CD4-positive, alpha-beta T cell (primary cell): ENCODE data around the gene GPR42. TPM values are rescaled to one million over a fixed set of nuclear protein-coding genes. Genes with fewer than 3 reads are reported as not detected.
A peak's percentile ranks its signal among the peaks of the same experiment; 100 is the strongest.

Experiments
- ATAC-seq: fragments of 200-7000 bp; cut with Tn5 transposase; one replicate; pipeline ENCODE4 v1.10.0; 2022; ENCODE audit warnings: mild to moderate bottlenecking; ENCODE audit not compliant: poor library complexity
- CTCF ChIA-PET: fragments of 350-600 bp; sonication (Branson Sonifier 250); formaldehyde crosslinking; loops from one replicate; lab custom pipeline; 2021; ENCODE audit warnings: antibody characterized with exemption, inconsistent platforms; lab: Charles Lee
- POLR2A ChIA-PET: fragments of 350-600 bp; sonication (Branson Sonifier 250); formaldehyde crosslinking; loops from one replicate; lab custom pipeline; 2021; ENCODE audit warnings: antibody characterized with exemption, inconsistent platforms; lab: Charles Lee
- DNase-seq, 14 experiments: peaks; one replicate each; pipeline ENCODE4 v3.0.0-alpha.2; 2013 to 2020; ENCODE audit warnings: mixed read lengths in 2 of 14
- H3K27ac ChIP-seq, 2 donors: one replicate each; pipeline versions ENCODE4 v1.5.1 to v1.7.0; 2013; ENCODE audit warnings: low read length in 2 of 2, low read depth in 1 of 2, mild to moderate bottlenecking in 1 of 2
- H3K27me3 ChIP-seq, 2 experiments: 1 replicate in 1 of 2; 2 replicates in 1 of 2; pipeline versions ENCODE4 v1.6.1 to v1.7.0; 2013; ENCODE audit warnings: low read length in 2 of 2, control low read depth in 1 of 2, mild to moderate bottlenecking in 1 of 2, moderate library complexity in 1 of 2; ENCODE audit not compliant: insufficient read depth in 2 of 2, control insufficient read depth in 1 of 2
- H3K36me3 ChIP-seq: one replicate; pipeline ENCODE4 v1.6.1; 2013; ENCODE audit warnings: low read length, control low read depth; ENCODE audit not compliant: insufficient read depth
- H3K4me1 ChIP-seq: one replicate; pipeline ENCODE4 v1.6.1; 2013; ENCODE audit warnings: low read length, control low read depth; ENCODE audit not compliant: insufficient read depth
- H3K4me3 ChIP-seq: one replicate; pipeline ENCODE4 v1.5.1; 2013; ENCODE audit warnings: mild to moderate bottlenecking, low read length, moderate library complexity
- H3K9me3 ChIP-seq, 2 experiments: 1 replicate in 1 of 2; 2 replicates in 1 of 2; pipeline versions ENCODE4 v1.6.1 to v1.7.0; 2013; ENCODE audit warnings: low read length in 2 of 2, mild to moderate bottlenecking in 2 of 2, control low read depth in 1 of 2, moderate library complexity in 1 of 2; ENCODE audit not compliant: control insufficient read depth in 1 of 2, insufficient read depth in 1 of 2
- H3K27ac Mint-ChIP-seq: one replicate; pipeline ENCODE4 v1.8.0; 2020; ENCODE audit warnings: mixed read lengths
- H3K27me3 Mint-ChIP-seq: one replicate; pipeline ENCODE4 v1.8.0; 2021; ENCODE audit warnings: mixed read lengths
- H3K36me3 Mint-ChIP-seq: one replicate; pipeline ENCODE4 v1.8.0; 2021; ENCODE audit warnings: low read depth, mixed read lengths
- H3K4me1 Mint-ChIP-seq: one replicate; pipeline ENCODE4 v1.8.0; 2021; ENCODE audit warnings: low read depth, mixed read lengths
- H3K4me3 Mint-ChIP-seq: one replicate; pipeline ENCODE4 v1.8.0; 2020; ENCODE audit warnings: mild to moderate bottlenecking, mixed read lengths
- H3K9me3 Mint-ChIP-seq: one replicate; pipeline ENCODE4 v1.8.0; 2020; ENCODE audit warnings: mixed read lengths
- intact Hi-C, 2 experiments: fragments of 100-400 bp; cut with DNase I in 1 of 2; cut with micrococcal nuclease in 1 of 2; formaldehyde crosslinking; loops; one replicate each; pipeline versions ENCODE4 v1.15.1 to v1.9.0; 2023 to 2025; cut with DNase I, micrococcal nuclease
- total RNA-seq, 174 experiments: library from RNA in 2 of 174; stranded (reverse) in 2 of 174; gene quantifications; one replicate each; pipeline ENCODE4 v1.2.3 and lab custom pipeline; 2021 to 2026
- TF ChIP-seq, protein P1 (sequence below): fragments of 200-600 bp; IDR thresholded peaks from one replicate; pipeline ENCODE4 v1.8.0; 2022; ENCODE audit warnings: antibody characterized with exemption, mild to moderate bottlenecking

Gene GPR42
- total RNA-seq, 2 experiments from 2014 or later, result 0.14 TPM; not detected in 1

DNA sequence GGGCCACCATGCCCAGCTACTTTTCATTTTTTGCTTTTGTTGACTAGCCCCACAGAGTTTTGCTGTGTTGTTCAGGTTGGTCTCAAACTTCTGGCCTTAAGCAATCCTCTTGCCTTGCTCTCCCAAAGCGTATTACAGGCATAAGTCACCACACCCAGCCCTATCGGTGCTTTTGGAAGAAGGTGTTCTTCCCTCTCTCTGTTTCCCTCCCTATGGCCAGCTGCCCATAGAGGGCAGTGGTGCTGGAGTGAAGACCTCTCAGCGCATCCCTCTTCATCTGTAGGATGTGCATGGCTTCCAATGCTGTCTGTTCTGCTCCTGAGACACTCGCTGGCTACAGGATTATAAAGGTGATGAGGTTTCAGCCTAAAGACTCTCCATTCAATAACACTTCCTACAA is 43.2 kb upstream of the GPR42 start:
- H3K9me3 Mint-ChIP-seq, result no peaks in the 10 kb centered on the region
- Histone ChIP-seq H3K4me1 (peaks cover 2% of the 10 kb centered on the region), H3K36me3 (no peaks in the 10 kb centered on the region), H3K27ac (no peak overlapping the region), H3K9me3 (no peaks in the 10 kb centered on the region), H3K4me3 (no peak overlapping the region), H3K27me3 (peaks cover 0 to 2% of the 10 kb centered on the region in 2 experiments)
- peaks cover 2% of the 10 kb centered on the region for H3K4me1 Mint-ChIP-seq
- ATAC-seq (no peak), DNase-seq (no peak)
- H3K4me3 Mint-ChIP-seq, result no peak overlapping the region
- intact Hi-C loops, result no loop called here
- ChIA-PET POLR2A (no interaction called here), CTCF (no interaction called here)
- no peaks in the 10 kb centered on the region for H3K36me3 Mint-ChIP-seq
- H3K27me3 Mint-ChIP-seq, result peaks cover 7% of the 10 kb centered on the region
- H3K27ac Mint-ChIP-seq, result no peak overlapping the region
- TF ChIP-seq, protein P1, sequence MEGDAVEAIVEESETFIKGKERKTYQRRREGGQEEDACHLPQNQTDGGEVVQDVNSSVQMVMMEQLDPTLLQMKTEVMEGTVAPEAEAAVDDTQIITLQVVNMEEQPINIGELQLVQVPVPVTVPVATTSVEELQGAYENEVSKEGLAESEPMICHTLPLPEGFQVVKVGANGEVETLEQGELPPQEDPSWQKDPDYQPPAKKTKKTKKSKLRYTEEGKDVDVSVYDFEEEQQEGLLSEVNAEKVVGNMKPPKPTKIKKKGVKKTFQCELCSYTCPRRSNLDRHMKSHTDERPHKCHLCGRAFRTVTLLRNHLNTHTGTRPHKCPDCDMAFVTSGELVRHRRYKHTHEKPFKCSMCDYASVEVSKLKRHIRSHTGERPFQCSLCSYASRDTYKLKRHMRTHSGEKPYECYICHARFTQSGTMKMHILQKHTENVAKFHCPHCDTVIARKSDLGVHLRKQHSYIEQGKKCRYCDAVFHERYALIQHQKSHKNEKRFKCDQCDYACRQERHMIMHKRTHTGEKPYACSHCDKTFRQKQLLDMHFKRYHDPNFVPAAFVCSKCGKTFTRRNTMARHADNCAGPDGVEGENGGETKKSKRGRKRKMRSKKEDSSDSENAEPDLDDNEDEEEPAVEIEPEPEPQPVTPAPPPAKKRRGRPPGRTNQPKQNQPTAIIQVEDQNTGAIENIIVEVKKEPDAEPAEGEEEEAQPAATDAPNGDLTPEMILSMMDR, result no peak

DNA sequence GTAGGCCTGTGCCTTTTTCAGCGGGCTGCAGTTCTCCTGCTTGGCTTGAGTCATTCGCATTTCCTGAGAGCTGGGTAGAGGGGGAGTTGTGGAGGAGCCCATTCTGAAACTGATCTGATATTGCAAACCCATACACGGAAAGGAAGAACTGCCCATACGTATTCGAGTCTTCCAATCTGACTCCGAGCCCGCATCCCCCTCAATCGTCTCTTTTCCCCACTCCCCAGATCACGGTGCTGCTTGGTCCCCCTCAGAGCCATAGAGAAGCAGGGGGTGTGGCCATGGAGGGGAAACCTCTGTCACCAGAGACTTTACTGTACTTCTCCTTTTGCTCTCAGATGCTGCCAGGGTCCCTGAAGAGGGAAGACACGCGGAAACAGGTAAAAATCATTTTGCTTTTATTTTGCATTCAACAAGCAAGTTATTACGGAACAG is 42.0 kb upstream of the GPR42 start, which contains the start of gene CD22:
TSS of gene CD22 (plus strand) at position 337 of the 435 bp plus-strand sequence. CDS start 2,854 bp downstream, outside the sequence.
- H3K4me3 Mint-ChIP-seq, result no peak within 1 kb of the TSS
- no peak within 1 kb of the TSS for H3K27ac Mint-ChIP-seq
- ATAC-seq, result no peak

DNA sequence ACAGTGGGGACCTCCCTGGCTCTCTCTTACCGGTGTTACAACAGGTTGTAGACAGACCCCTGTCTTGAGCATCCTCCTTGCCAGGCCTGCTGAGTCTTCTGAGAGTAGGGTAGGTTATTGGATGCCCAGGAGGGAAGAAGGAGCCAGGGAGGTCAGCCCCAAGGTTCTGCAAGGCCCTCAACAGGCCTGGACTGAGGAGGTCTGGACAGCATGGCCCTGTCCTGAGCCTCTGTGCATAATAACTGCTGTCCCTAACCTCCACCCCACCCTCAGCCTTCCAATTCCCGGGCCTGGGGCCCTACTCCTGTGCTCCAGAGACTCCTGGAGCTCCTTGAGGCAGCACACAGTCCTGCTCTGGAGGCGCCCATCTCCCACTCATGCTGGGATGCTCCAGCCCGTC is 41.5 kb upstream of the GPR42 start:
- Mint-ChIP-seq H3K4me1 (peaks cover 8% of the 10 kb centered on the region), H3K27ac (no peak overlapping the region), H3K27me3 (peaks cover 11% of the 10 kb centered on the region), H3K36me3 (no peaks in the 10 kb centered on the region), H3K9me3 (no peaks in the 10 kb centered on the region), H3K4me3 (no peak overlapping the region)
- Histone ChIP-seq H3K4me3 (no peak overlapping the region), H3K9me3 (no peaks in the 10 kb centered on the region), H3K27me3 (peaks cover 0 to 2% of the 10 kb centered on the region in 2 experiments), H3K4me1 (peaks cover 11% of the 10 kb centered on the region), H3K27ac (no peak overlapping the region), H3K36me3 (no peaks in the 10 kb centered on the region)
- ChIA-PET POLR2A (interaction anchor here (0.5 kb wide), 1 partner anchor 93 kb away, joined by 4 read pairs; no protein-coding TSS in a partner anchor), CTCF (no interaction called here)
- TF ChIP-seq, protein P1, result no peak
- intact Hi-C loops, result no loop called here
- DNase-seq, result no peak
- no peak for ATAC-seq

More for the DNA sequence above, 42.0 kb upstream of the GPR42 start, which contains the start of gene CD22:
- intact Hi-C loops, result no loop called here
- peaks cover 11% of the 10 kb centered on the region for H3K4me1 ChIP-seq
- peak in 1 of 14 experiments; percentile 24 for DNase-seq
- TF ChIP-seq, protein P1, result no peak
- H3K4me3 ChIP-seq, result no peak within 1 kb of the TSS
- no peaks in the 10 kb centered on the region for H3K9me3 Mint-ChIP-seq
- H3K4me1 Mint-ChIP-seq, result peaks cover 8% of the 10 kb centered on the region
- no peaks in the 10 kb centered on the region for H3K9me3 ChIP-seq
- ChIA-PET POLR2A (interaction anchor here (0.5 kb wide), 1 partner anchor 93 kb away, joined by 4 read pairs; no protein-coding TSS in a partner anchor), CTCF (no interaction called here)
- no peaks in the 10 kb centered on the region for H3K36me3 Mint-ChIP-seq
- no peak within 1 kb of the TSS for H3K27ac ChIP-seq
- no peaks in the 10 kb centered on the region for H3K36me3 ChIP-seq
- H3K27me3 Mint-ChIP-seq, result peaks cover 8% of the 10 kb centered on the region
- H3K27me3 ChIP-seq, result peaks cover 0 to 2% of the 10 kb centered on the region in 2 experiments
